SU-DHL-6 (cell line): ENCODE data around the gene LRRC4C.

ENCODE experiments used
- H2AFZ ChIP-seq: fragments of 200-600 bp; sonication (generic); 2 replicates; pipeline ENCODE4 v1.6.1; 2014; ENCODE audit warnings: low read depth, mild to moderate bottlenecking, moderate library complexity, mixed read lengths, antibody characterized with exemption, low read length; ENCODE audit not compliant: severe bottlenecking
- H3F3A ChIP-seq: fragments of 200-600 bp; shearing (Covaris generic); 2 replicates; pipeline ENCODE4 v1.6.0; 2016; ENCODE audit warnings: antibody characterized with exemption, mild to moderate bottlenecking; ENCODE audit not compliant: insufficient read depth
- H3K27ac ChIP-seq: fragments of 200-600 bp; sonication (generic); 2 replicates; pipeline ENCODE4 v1.5.1; 2016; ENCODE audit warnings: low read depth, mild to moderate bottlenecking, low read length, moderate library complexity, mixed read lengths
- H3K27me3 ChIP-seq: fragments of 200-600 bp; sonication (generic), shearing (Covaris generic); 2 replicates; pipeline ENCODE4 v1.6.0; 2014; ENCODE audit warnings: mild to moderate bottlenecking, low read length
- H3K36me3 ChIP-seq: fragments of 200-600 bp; sonication (generic); 2 replicates; pipeline ENCODE4 v1.6.1; 2014; ENCODE audit warnings: mild to moderate bottlenecking, low read length, mixed read lengths
- H3K4me2 ChIP-seq: fragments of 300-600, 200-600 bp; shearing (Covaris generic), sonication (generic); 2 replicates; pipeline ENCODE4 v1.6.0; 2014; ENCODE audit warnings: low read length, low read depth, mild to moderate bottlenecking; ENCODE audit not compliant: poor library complexity, severe bottlenecking
- H3K4me3 ChIP-seq: fragments of 200-600 bp; sonication (generic); 2 replicates; pipeline ENCODE4 v1.5.1; 2014; ENCODE audit warnings: antibody characterized with exemption, low read length, mild to moderate bottlenecking, mixed read lengths; ENCODE audit not compliant: insufficient read depth, poor library complexity, severe bottlenecking
- H3K79me2 ChIP-seq: fragments of 200-600 bp; sonication (generic); 2 replicates; pipeline ENCODE4 v1.6.1; 2014; ENCODE audit warnings: mild to moderate bottlenecking, low read length, moderate library complexity; ENCODE audit not compliant: insufficient read depth
- H3K9ac ChIP-seq: fragments of 200-600 bp; sonication (generic); 2 replicates; pipeline ENCODE4 v1.7.0; 2014; ENCODE audit warnings: mild to moderate bottlenecking, low read length
- H3K9me2 ChIP-seq: fragments of 200-600 bp; sonication (generic); replicated peaks from 2 replicates; pipeline ENCODE4 v1.6.1; 2014; ENCODE audit warnings: low read length; ENCODE audit not compliant: insufficient read depth
- H3K9me3 ChIP-seq: fragments of 200-600 bp; sonication (generic); 2 replicates; pipeline ENCODE4 v1.6.1; 2014; ENCODE audit warnings: low read length, mixed read lengths; ENCODE audit not compliant: insufficient read depth
- H4K20me1 ChIP-seq: fragments of 200-600 bp; sonication (generic); 2 replicates; pipeline ENCODE4 v1.6.1; 2014; ENCODE audit warnings: low read depth, mild to moderate bottlenecking, antibody characterized with exemption, low read length, moderate library complexity, mixed read lengths
- EZH2phosphoT487 ChIP-seq: fragments of 200-600 bp; sonication (generic), shearing (Covaris generic); conservative IDR thresholded peaks from 2 replicates; pipeline ENCODE4 v1.6.1; 2018; ENCODE audit warnings: mild to moderate bottlenecking, antibody characterized with exemption, low read length, moderate library complexity, mixed read lengths
- TF ChIP-seq, protein P1 (sequence below): fragments of 200-600 bp; sonication (generic); IDR thresholded peaks from one replicate; pipeline ENCODE4 v1.5.1; 2017; ENCODE audit warnings: antibody characterized with exemption, mild to moderate bottlenecking, low read length, moderate library complexity; ENCODE audit not compliant: insufficient read depth, poor library complexity, severe bottlenecking

Gene LRRC4C

GRCh38 chr11:41457216-41458014 lies 2.0 kb downstream of the LRRC4C start:
- no peaks in the 10 kb centered on the region for H3K79me2 ChIP-seq
- H3K27me3 ChIP-seq: no peaks in the 10 kb centered on the region
- no peak overlapping the region for H3K9ac ChIP-seq
- no peak overlapping the region for H2AFZ ChIP-seq
- H3K9me2 ChIP-seq: no peaks in the 10 kb centered on the region
- no peak overlapping the region for H3K4me3 ChIP-seq
- H3F3A ChIP-seq: no peaks in the 10 kb centered on the region
- no peak overlapping the region for H3K27ac ChIP-seq
- H3K36me3 ChIP-seq: no peaks in the 10 kb centered on the region
- no peak for TF ChIP-seq EZH2phosphoT487
- TF ChIP-seq, protein P1, sequence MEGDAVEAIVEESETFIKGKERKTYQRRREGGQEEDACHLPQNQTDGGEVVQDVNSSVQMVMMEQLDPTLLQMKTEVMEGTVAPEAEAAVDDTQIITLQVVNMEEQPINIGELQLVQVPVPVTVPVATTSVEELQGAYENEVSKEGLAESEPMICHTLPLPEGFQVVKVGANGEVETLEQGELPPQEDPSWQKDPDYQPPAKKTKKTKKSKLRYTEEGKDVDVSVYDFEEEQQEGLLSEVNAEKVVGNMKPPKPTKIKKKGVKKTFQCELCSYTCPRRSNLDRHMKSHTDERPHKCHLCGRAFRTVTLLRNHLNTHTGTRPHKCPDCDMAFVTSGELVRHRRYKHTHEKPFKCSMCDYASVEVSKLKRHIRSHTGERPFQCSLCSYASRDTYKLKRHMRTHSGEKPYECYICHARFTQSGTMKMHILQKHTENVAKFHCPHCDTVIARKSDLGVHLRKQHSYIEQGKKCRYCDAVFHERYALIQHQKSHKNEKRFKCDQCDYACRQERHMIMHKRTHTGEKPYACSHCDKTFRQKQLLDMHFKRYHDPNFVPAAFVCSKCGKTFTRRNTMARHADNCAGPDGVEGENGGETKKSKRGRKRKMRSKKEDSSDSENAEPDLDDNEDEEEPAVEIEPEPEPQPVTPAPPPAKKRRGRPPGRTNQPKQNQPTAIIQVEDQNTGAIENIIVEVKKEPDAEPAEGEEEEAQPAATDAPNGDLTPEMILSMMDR: no peak
- no peak overlapping the region for H3K4me2 ChIP-seq
- H4K20me1 ChIP-seq: no peaks in the 10 kb centered on the region
- H3K9me3 ChIP-seq: no peaks in the 10 kb centered on the region

DNA sequence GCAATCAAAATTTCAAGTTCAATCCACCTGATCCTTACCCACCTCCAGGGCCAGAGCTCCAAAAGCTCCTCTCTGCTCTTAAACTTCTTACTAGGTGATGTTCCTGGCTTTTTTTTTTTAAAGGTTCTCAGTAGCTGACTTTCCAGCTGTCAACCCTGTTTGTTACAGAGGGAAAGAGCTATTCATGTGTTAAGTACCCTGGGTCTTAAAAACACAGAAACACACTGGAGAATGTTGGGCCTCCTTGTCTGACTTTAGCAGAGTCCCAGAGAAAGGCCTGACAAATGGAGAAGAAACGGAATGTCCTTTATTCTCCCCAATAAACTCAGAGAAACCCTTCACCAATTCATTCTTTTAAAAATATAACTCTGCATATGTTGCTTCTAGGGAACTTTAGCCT lies 3.2 kb downstream of the LRRC4C start:
- no peaks in the 10 kb centered on the region for H3K27me3 ChIP-seq
- H3F3A ChIP-seq: no peaks in the 10 kb centered on the region
- no peak overlapping the region for H2AFZ ChIP-seq
- H3K4me3 ChIP-seq: no peak overlapping the region
- H3K9me3 ChIP-seq: no peaks in the 10 kb centered on the region
- H3K79me2 ChIP-seq: no peaks in the 10 kb centered on the region
- no peaks in the 10 kb centered on the region for H3K9me2 ChIP-seq
- no peaks in the 10 kb centered on the region for H4K20me1 ChIP-seq
- no peak overlapping the region for H3K4me2 ChIP-seq
- no peak overlapping the region for H3K27ac ChIP-seq
- TF ChIP-seq, protein P1: no peak
- no peak for TF ChIP-seq EZH2phosphoT487
- H3K9ac ChIP-seq: no peak overlapping the region
- H3K36me3 ChIP-seq: no peaks in the 10 kb centered on the region

DNA sequence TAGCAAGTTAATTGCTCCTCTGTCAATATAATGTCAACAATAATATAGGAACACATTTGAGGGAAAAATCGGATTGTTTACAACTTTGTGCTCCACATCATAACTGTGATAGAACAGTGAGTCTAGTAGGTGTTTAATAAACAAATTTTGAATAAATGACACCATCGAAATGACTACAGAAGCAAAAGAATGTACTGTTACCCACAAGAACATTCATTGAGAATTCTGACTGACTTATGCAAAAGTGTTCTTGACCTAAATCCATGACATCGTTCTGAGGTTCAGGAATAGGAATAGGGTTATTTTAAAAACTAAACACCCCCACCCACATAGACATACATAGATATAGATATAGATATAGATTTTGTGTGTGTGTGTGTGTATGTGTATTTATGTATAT lies 8.4 kb downstream of the LRRC4C start:
- Histone ChIP-seq H3K4me2 (no peak overlapping the region), H3F3A (no peaks in the 10 kb centered on the region), H3K27ac (no peak overlapping the region), H3K9ac (no peak overlapping the region), H3K9me2 (no peaks in the 10 kb centered on the region), H4K20me1 (no peaks in the 10 kb centered on the region), H3K4me3 (no peak overlapping the region), H3K27me3 (no peaks in the 10 kb centered on the region), H3K79me2 (no peaks in the 10 kb centered on the region), H3K36me3 (no peaks in the 10 kb centered on the region), H3K9me3 (no peaks in the 10 kb centered on the region), H2AFZ (no peak overlapping the region)
- TF ChIP-seq EZH2phosphoT487: no peak
- TF ChIP-seq, protein P1: no peak
